HEK293T (cell line): ENCODE data around the gene INAVA.

Experiments
- CTCF ChIA-PET: fragments of 350-600 bp; formaldehyde crosslinking; extraction: SDS; loops from one replicate; lab custom pipeline; 2021; ENCODE audit warnings: antibody characterized with exemption, inconsistent platforms; lab: Yijun Ruan, JAX
- POLR2A ChIA-PET: fragments of 350-600 bp; formaldehyde crosslinking; extraction: SDS; loops from one replicate; lab custom pipeline; 2020; ENCODE audit warnings: antibody characterized with exemption, inconsistent platforms; lab: Yijun Ruan, JAX
- DNase-seq: peaks from one replicate; pipeline ENCODE4 v3.0.0; 2012; ENCODE audit warnings: mixed read lengths; ENCODE audit errors: extremely low spot score
- ARNT ChIP-seq: fragments of 450-650 bp; IDR thresholded peaks from 2 replicates; pipeline ENCODE4 v1.6.1; 2017; ENCODE audit warnings: mild to moderate bottlenecking
- BHLHE40 ChIP-seq: fragments of 450-650 bp; IDR thresholded peaks from 2 replicates; pipeline ENCODE4 v1.6.1; 2016; ENCODE audit warnings: mild to moderate bottlenecking, moderate library complexity, borderline replicate concordance
- CTBP1 ChIP-seq: fragments of 450-650 bp; IDR thresholded peaks from 2 replicates; pipeline ENCODE4 v1.6.1; 2016; ENCODE audit warnings: borderline replicate concordance
- ELF4 ChIP-seq: fragments of 450-650 bp; IDR thresholded peaks from 2 replicates; pipeline ENCODE4 v1.6.1; 2017; ENCODE audit warnings: antibody characterized with exemption
- FOXA1 ChIP-seq: fragments of 450-650 bp; IDR thresholded peaks from 2 replicates; pipeline ENCODE4 v1.6.1; 2016; ENCODE audit warnings: mild to moderate bottlenecking
- FOXK2 ChIP-seq: fragments of 450-650 bp; IDR thresholded peaks from 2 replicates; pipeline ENCODE4 v1.6.1; 2016; ENCODE audit warnings: mild to moderate bottlenecking
- FOXM1 ChIP-seq: fragments of 450-650 bp; IDR thresholded peaks from 2 replicates; pipeline ENCODE4 v1.6.1; 2017; ENCODE audit warnings: mild to moderate bottlenecking, borderline replicate concordance
- HDGF ChIP-seq: fragments of 450-650 bp; IDR thresholded peaks from 2 replicates; pipeline ENCODE4 v1.6.1; 2017; ENCODE audit warnings: antibody characterized with exemption, borderline replicate concordance
- L3MBTL2 ChIP-seq: fragments of 450-650 bp; conservative IDR thresholded peaks from 2 replicates; pipeline ENCODE4 v1.6.1; 2016; ENCODE audit warnings: mild to moderate bottlenecking
- LEF1 ChIP-seq: fragments of 450-650 bp; IDR thresholded peaks from 2 replicates; pipeline ENCODE4 v1.6.1; 2017; ENCODE audit warnings: mild to moderate bottlenecking, borderline replicate concordance
- NFRKB ChIP-seq: fragments of 450-650 bp; IDR thresholded peaks from 2 replicates; pipeline ENCODE4 v1.6.1; 2016; ENCODE audit warnings: mild to moderate bottlenecking, moderate library complexity
- PKNOX1 ChIP-seq: fragments of 450-650 bp; IDR thresholded peaks from 2 replicates; pipeline ENCODE4 v1.6.1; 2016
- SP1 ChIP-seq: fragments of 450-650 bp; IDR thresholded peaks from 2 replicates; pipeline ENCODE4 v1.6.1; 2017
- SUZ12 ChIP-seq: fragments of 450-650 bp; IDR thresholded peaks from 2 replicates; pipeline ENCODE4 v1.6.1; 2016; ENCODE audit warnings: mild to moderate bottlenecking
- TARDBP ChIP-seq: fragments of 450-650 bp; IDR thresholded peaks from 2 replicates; pipeline ENCODE4 v1.6.1; 2016
- ZNF384 ChIP-seq: fragments of 450-650 bp; IDR thresholded peaks from 2 replicates; pipeline ENCODE4 v1.6.1; 2016

The INAVA gene

GRCh38 chr1:200899451-200899915 lies 4.8 kb downstream of the INAVA start:
- CTCF ChIA-PET: no interaction called here
- no peak for TF ChIP-seq SUZ12
- TF ChIP-seq CTBP1: no peak
- POLR2A ChIA-PET: no interaction called here
- DNase-seq: no peak

DNA sequence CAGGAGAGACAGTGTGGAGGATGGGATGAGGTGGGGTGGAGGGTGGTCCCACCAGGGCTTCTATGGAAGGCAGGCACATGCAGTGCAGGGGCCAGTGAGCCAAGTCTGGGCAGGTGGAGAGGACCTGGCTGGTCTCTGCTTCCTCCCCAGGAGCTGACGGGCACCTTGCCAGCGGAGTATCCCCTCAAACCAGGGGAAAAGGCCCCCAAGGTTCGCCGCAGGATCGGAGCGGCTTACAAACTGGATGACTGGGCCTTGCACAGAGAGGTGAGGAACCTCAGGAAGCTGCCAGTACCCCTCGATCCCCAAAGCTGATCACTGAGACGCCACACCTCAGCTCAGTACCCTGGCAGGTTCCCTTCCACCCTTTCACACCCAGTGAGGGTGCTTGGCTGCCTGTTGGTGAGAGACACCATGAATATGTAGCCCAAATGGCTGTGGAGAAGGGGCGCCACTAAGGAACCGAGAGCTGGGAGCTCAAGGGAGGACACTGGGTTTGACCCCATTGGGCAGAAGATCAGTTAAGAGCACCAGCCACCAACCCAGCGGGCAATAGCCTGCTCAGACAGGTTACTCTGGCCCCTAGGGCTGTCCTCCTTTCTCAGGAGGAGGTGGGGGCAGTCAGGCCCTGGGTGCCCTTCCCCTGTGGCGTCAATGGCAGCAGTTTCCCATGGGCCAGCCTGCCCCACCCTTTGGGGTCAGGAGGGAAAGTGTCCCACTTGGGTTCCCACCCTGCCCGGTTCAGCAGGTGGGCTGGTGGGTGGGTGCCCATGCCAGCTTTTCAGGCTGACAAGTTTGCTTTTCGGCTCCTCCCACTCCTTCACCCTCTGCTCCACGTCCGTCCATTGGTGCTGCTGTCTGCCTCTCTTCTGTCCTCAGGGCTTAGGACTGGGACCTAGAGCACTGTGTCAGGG lies 5.5 kb downstream of the INAVA start:
- CTCF ChIA-PET: no interaction called here
- POLR2A ChIA-PET: interaction anchor here (0.7 kb wide), 1 partner anchor 9 kb away, joined by 3 read pairs; no protein-coding TSS in a partner anchor
- DNase-seq: no peak
- TF ChIP-seq CTBP1 (no peak), ZNF384 (no peak), BHLHE40 (no peak)

GRCh38 chr1:200900877-200901276 lies 6.2 kb downstream of the INAVA start:
- ChIA-PET POLR2A (interaction anchor here (1.0 kb wide), 1 partner anchor 10 kb away, joined by 3 read pairs; no protein-coding TSS in a partner anchor), CTCF (no interaction called here)
- TF ChIP-seq ARNT (no peak), PKNOX1 (no peak), FOXA1 (no peak), ELF4 (no peak), LEF1 (no peak), SUZ12 (no peak), FOXK2 (no peak)
- DNase-seq: no peak

DNA sequence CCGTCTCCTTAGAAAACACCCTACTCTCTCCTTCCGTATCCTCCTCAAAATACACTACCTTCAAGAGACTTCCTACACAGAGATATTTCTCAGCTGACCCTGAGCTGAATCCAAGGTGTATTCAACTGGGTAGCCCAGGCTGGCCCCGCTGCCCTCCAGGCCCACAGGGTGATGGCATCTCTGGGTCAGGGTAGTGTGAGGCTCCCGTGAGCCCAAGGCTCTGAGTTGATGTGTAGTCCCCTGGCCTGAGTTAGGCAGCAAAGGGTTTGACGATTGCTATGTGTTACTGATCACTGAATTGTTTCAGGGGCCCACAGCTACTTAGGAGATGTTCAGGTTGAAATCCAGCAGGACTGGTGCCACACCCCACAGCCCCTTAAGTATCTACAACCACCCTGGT lies 6.7 kb downstream of the INAVA start:
- CTCF ChIA-PET: no interaction called here
- TF ChIP-seq FOXK2 (no peak), HDGF (no peak), FOXA1 (no peak), BHLHE40 (no peak), SUZ12 (no peak)
- no peak for DNase-seq
- POLR2A ChIA-PET: interaction anchor here (1.0 kb wide), 1 partner anchor 10 kb away, joined by 3 read pairs; no protein-coding TSS in a partner anchor

DNA sequence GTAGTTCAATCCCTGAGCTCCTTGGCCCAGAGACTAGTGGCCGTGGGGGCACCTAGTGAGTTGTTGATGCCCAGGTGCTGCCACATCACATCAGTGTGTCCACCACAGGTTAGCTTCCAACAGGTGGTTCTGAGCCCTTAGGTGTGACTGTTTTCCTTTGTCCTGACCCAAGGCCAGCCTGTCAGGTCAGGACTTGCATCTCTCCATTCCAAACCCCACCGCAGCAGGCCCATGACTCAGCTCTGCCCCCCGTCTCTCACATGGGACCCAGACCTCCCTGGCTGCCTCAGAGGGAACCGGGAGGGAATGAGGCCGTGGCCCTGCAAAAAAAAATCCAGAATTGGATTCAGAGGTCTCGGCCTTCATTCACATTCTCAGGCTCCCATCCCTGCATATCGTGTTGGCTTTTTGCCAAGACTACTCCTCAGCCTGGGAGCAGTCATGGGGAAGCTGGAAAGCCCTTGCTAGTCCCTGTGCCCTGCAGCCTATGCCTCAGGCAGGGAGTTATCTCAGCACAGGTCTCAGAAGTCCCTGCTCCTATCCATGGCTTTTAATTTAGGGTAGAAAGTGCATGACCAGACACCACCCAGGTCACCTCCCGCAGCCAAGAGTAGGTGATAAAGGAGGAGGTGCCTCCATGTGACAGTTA lies 7.2 kb downstream of the INAVA start:
- CTCF ChIA-PET: interaction anchor here (0.7 kb wide), 1 partner anchor 208 kb away, joined by 5 read pairs; no protein-coding TSS in a partner anchor
- POLR2A ChIA-PET: interaction anchor here (1.0 kb wide), 1 partner anchor 11 kb away, joined by 3 read pairs; no protein-coding TSS in a partner anchor
- no peak for DNase-seq
- TF ChIP-seq TARDBP (no peak), FOXM1 (no peak)

- CTCF ChIA-PET: interaction anchor here (0.7 kb wide), 1 partner anchor 223 kb away, joined by 4 read pairs; no protein-coding TSS in a partner anchor
- TF ChIP-seq FOXK2 (no peak), HDGF (no peak), FOXA1 (no peak), ARNT (no peak)
- no peak for DNase-seq
- POLR2A ChIA-PET: interaction anchor here (1.2 kb wide), 1 partner anchor 13 kb away, joined by 4 read pairs; no protein-coding TSS in a partner anchor
Observed at GRCh38 chr1:200903793-200904192, 9.1 kb downstream of the INAVA start.

DNA sequence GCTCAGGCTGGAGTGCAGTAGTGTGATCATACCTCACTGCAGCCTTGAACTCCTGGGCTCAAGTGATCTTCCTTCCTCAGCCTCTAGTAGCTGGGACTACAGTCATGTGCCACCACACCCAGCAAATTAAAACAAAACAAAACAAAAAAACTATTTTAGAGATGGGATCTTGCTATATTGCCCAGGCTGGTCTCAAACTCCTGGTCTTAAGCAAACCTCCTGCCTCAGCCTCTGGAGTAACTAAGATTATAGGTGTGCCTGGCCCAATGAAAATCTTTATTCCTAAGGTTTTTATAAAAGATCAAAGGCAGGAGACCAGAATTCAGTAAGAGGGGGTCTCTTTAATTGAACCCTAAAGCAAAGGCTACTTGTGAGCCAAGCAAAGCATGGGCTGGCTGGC lies 10.1 kb downstream of the INAVA start:
- CTCF ChIA-PET: interaction anchor here (0.7 kb wide), 1 partner anchor 281 kb away, joined by 4 read pairs; no protein-coding TSS in a partner anchor
- TF ChIP-seq CTBP1: no peak
- POLR2A ChIA-PET: no interaction called here
- no peak for DNase-seq

GRCh38 chr1:200905411-200906052 lies 10.8 kb downstream of the INAVA start:
- POLR2A ChIA-PET: no interaction called here
- CTCF ChIA-PET: no interaction called here

More at GRCh38 chr1:200905411-200906052, 10.8 kb downstream of the INAVA start:
- no peak for DNase-seq
- TF ChIP-seq SP1: no peak
- TF ChIP-seq LEF1: no peak
- TF ChIP-seq FOXM1: no peak
- no peak for TF ChIP-seq BHLHE40
- no peak for TF ChIP-seq ARNT
- TF ChIP-seq NFRKB: no peak
- no peak for TF ChIP-seq ZNF384
- no peak for TF ChIP-seq FOXK2
- no peak for TF ChIP-seq HDGF
- no peak for TF ChIP-seq L3MBTL2
- TF ChIP-seq PKNOX1: no peak
- no peak for TF ChIP-seq ELF4
- TF ChIP-seq FOXA1: no peak
- no peak for TF ChIP-seq TARDBP
- no peak for TF ChIP-seq SUZ12
- no peak for TF ChIP-seq CTBP1
